KMS-11 (cell line): ENCODE results near the gene NPC1.

Experiments
- H2AFZ ChIP-seq: fragments of 200-600 bp; sonication (generic); 2 replicates; pipeline ENCODE4 v1.6.1; 2016; ENCODE audit warnings: antibody characterized with exemption, mixed run types, low read depth
- H3K27ac ChIP-seq: fragments of 200-600 bp; sonication (generic); 2 replicates; pipeline ENCODE4 v1.6.1; 2016; ENCODE audit warnings: mild to moderate bottlenecking, mixed run types
- H3K27me3 ChIP-seq: fragments of 200-600 bp; sonication (generic); 2 replicates; pipeline ENCODE4 v1.6.1; 2017; ENCODE audit warnings: mild to moderate bottlenecking, low read depth, mixed run types, moderate library complexity; ENCODE audit not compliant: insufficient read depth
- H3K36me3 ChIP-seq: fragments of 200-600 bp; sonication (generic); 2 replicates; pipeline ENCODE4 v1.6.1; 2017; ENCODE audit warnings: mild to moderate bottlenecking, mixed run types; ENCODE audit not compliant: insufficient read depth
- H3K4me1 ChIP-seq: fragments of 200-600 bp; sonication (generic); 2 replicates; pipeline ENCODE4 v1.6.1; 2016; ENCODE audit warnings: mild to moderate bottlenecking, low read depth, mixed run types; ENCODE audit not compliant: poor library complexity, severe bottlenecking
- H3K4me2 ChIP-seq: fragments of 200-600 bp; sonication (generic); 2 replicates; pipeline ENCODE4 v1.7.0; 2016; ENCODE audit warnings: mild to moderate bottlenecking, mixed run types
- H3K4me3 ChIP-seq: fragments of 200-600 bp; sonication (generic); IDR thresholded peaks from 2 replicates; pipeline ENCODE4 v1.6.1; 2017; ENCODE audit warnings: low read depth, low read length, mixed read lengths; ENCODE audit not compliant: insufficient read depth
- H3K79me2 ChIP-seq: fragments of 200-600 bp; sonication (generic); 2 replicates; pipeline ENCODE4 v1.6.1; 2016; ENCODE audit warnings: low read depth, mixed run types; ENCODE audit not compliant: insufficient read depth
- H3K9ac ChIP-seq: fragments of 200-600 bp; sonication (generic); 2 replicates; pipeline ENCODE4 v1.6.1; 2016; ENCODE audit warnings: mild to moderate bottlenecking, mixed run types
- H4K20me1 ChIP-seq: fragments of 200-600 bp; sonication (generic); 2 replicates; pipeline ENCODE4 v1.6.1; 2016; ENCODE audit warnings: mild to moderate bottlenecking, mixed run types; ENCODE audit not compliant: insufficient read depth
- TF ChIP-seq, protein P1 (sequence below): fragments of 200-600 bp; sonication (generic); conservative IDR thresholded peaks from 2 replicates; pipeline ENCODE4 v1.6.1; 2017; ENCODE audit warnings: low read depth, mild to moderate bottlenecking, antibody characterized with exemption, low read length, moderate library complexity, mixed read lengths

Gene NPC1

DNA sequence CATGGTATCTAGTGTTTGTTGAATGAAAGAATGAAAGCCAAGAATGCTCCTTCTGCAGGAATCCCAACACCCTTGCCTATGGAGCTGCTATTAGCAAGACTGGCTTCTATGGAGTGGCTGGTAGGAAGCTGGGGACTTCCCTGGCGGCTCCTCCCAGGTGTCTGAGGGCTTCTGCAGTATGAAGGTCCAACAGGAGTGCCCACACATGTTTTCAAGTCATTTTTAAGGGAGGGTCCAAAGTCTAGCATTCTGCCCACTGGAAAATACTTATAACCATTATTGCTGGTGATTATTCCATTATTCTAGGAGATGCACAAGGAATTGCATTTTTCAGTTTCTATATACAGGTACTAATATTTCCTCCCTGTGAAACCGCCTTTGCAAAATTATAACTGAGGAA, 21.9 kb upstream of the NPC1 start:
- no peak overlapping the region for H3K4me3 ChIP-seq
- H3K4me1 ChIP-seq, result peaks cover 12% of the 10 kb centered on the region
- no peaks in the 10 kb centered on the region for H3K36me3 ChIP-seq
- no peak overlapping the region for H3K27ac ChIP-seq
- H4K20me1 ChIP-seq, result no peaks in the 10 kb centered on the region
- H3K9ac ChIP-seq, result no peak overlapping the region
- H3K27me3 ChIP-seq, result no peaks in the 10 kb centered on the region
- no peak overlapping the region for H3K4me2 ChIP-seq
- H2AFZ ChIP-seq, result no peak overlapping the region
- no peaks in the 10 kb centered on the region for H3K79me2 ChIP-seq
- TF ChIP-seq, protein P1, sequence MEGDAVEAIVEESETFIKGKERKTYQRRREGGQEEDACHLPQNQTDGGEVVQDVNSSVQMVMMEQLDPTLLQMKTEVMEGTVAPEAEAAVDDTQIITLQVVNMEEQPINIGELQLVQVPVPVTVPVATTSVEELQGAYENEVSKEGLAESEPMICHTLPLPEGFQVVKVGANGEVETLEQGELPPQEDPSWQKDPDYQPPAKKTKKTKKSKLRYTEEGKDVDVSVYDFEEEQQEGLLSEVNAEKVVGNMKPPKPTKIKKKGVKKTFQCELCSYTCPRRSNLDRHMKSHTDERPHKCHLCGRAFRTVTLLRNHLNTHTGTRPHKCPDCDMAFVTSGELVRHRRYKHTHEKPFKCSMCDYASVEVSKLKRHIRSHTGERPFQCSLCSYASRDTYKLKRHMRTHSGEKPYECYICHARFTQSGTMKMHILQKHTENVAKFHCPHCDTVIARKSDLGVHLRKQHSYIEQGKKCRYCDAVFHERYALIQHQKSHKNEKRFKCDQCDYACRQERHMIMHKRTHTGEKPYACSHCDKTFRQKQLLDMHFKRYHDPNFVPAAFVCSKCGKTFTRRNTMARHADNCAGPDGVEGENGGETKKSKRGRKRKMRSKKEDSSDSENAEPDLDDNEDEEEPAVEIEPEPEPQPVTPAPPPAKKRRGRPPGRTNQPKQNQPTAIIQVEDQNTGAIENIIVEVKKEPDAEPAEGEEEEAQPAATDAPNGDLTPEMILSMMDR, result no peak

DNA sequence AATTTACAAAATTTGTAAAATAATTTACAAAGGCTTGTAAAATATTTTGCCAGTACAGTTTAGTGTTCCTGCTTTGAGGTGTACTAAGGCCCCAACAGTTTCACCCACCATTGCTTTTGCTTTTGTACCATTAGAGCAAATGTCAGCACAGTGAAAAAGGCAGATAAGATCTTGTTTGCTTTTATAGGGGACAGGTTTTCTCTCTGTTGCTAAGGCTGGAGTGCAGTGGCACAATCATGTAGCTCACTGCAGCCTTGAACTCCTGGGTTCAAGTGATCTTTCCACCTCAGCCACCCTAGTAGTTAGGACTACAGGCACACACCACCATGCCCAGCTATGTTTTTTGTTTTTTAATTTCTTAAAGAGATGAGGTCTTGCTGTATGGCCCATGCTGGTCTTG, 19.6 kb upstream of the NPC1 start:
- no peaks in the 10 kb centered on the region for H3K36me3 ChIP-seq
- H3K9ac ChIP-seq, result no peak overlapping the region
- H3K27ac ChIP-seq, result no peak overlapping the region
- no peak overlapping the region for H3K4me3 ChIP-seq
- TF ChIP-seq, protein P1, result no peak
- H3K79me2 ChIP-seq, result no peaks in the 10 kb centered on the region
- H2AFZ ChIP-seq, result no peak overlapping the region
- H3K27me3 ChIP-seq, result no peaks in the 10 kb centered on the region
- no peaks in the 10 kb centered on the region for H4K20me1 ChIP-seq
- peaks cover 16% of the 10 kb centered on the region for H3K4me1 ChIP-seq
- no peak overlapping the region for H3K4me2 ChIP-seq

DNA sequence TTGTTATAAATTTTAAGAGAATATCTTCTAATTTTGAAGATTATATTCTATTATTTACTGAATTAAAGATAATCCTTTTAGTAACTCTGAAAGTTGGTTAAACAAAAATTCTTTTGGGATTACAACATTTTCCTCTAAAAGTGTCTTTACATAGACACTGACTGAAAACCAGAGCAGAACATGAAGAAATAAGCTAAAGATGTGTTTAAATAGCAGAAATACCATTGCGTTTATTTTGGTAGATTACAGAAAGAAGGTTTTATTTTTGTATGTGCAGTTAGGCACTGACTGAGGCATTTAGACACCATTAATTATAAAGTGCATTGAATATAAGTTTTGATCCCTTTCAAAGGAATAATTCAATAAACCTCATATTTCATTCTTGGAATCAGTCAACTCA, 13.5 kb upstream of the NPC1 start:
- Histone ChIP-seq H3K27ac (no peak overlapping the region), H4K20me1 (no peaks in the 10 kb centered on the region), H3K4me2 (no peak overlapping the region), H3K9ac (no peak overlapping the region), H3K4me1 (peaks cover 20% of the 10 kb centered on the region), H3K27me3 (no peaks in the 10 kb centered on the region), H3K79me2 (no peaks in the 10 kb centered on the region), H2AFZ (no peak overlapping the region), H3K36me3 (no peaks in the 10 kb centered on the region), H3K4me3 (no peak overlapping the region)
- TF ChIP-seq, protein P1, result no peak

- H3K79me2 ChIP-seq, result no peaks in the 10 kb centered on the region
- TF ChIP-seq, protein P1, result no peak
- H4K20me1 ChIP-seq, result no peaks in the 10 kb centered on the region
- H3K27ac ChIP-seq, result no peak overlapping the region
- H3K4me2 ChIP-seq, result no peak overlapping the region
- no peak overlapping the region for H2AFZ ChIP-seq
- H3K4me3 ChIP-seq, result no peak overlapping the region
- H3K27me3 ChIP-seq, result no peaks in the 10 kb centered on the region
- peaks cover 3% of the 10 kb centered on the region for H3K4me1 ChIP-seq
- no peaks in the 10 kb centered on the region for H3K36me3 ChIP-seq
- H3K9ac ChIP-seq, result no peak overlapping the region
Measured at GRCh38 chr18:23596183-23596582, 9.9 kb upstream of the NPC1 start.
